NCI-H2029 (cell line): ENCODE data around the gene NHEJ1.

Experiments
- DNase-seq: peaks from one replicate; lab custom pipeline; 2025; lab: John Stamatoyannopoulos, UW

Gene NHEJ1

GRCh38 chr2:219057709-219058540, 102.7 kb downstream of the NHEJ1 start:
- peak; percentile 41 for DNase-seq

GRCh38 chr2:219056896-219057708, 103.5 kb downstream of the NHEJ1 start:
- no peak for DNase-seq

- no peak for DNase-seq
Measured at GRCh38 chr2:219056176-219056895, 104.3 kb downstream of the NHEJ1 start.

- no peak for DNase-seq
Measured at GRCh38 chr2:219054956-219055903, 105.4 kb downstream of the NHEJ1 start.

- DNase-seq = no peak
Measured at GRCh38 chr2:219049282-219049681, 111.3 kb downstream of the NHEJ1 start.

GRCh38 chr2:219045937-219046550, 114.6 kb downstream of the NHEJ1 start:
- DNase-seq = no peak

DNA sequence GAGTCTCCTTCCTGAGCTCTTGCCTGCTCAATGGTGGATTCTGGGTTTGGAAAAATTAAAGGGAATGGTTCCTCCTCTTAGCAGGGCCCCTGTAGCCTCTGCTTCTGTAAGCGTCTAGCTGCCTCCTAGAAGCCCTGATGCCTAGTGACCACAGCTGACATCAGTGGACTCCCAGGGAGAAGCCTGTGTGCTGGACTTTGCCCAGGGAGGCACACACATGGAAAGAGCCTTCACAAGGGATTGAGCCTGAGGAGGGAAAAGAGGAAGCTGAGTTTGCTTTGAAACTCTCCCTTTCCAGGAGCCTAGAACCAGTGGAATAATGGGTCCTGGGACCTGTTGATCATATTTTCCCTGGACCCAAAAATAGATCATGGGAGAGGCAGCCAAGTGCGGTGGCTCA, 117.9 kb downstream of the NHEJ1 start:
- DNase-seq = no peak

- DNase-seq = no peak
Measured at GRCh38 chr2:219042157-219042556, 118.5 kb downstream of the NHEJ1 start.

DNA sequence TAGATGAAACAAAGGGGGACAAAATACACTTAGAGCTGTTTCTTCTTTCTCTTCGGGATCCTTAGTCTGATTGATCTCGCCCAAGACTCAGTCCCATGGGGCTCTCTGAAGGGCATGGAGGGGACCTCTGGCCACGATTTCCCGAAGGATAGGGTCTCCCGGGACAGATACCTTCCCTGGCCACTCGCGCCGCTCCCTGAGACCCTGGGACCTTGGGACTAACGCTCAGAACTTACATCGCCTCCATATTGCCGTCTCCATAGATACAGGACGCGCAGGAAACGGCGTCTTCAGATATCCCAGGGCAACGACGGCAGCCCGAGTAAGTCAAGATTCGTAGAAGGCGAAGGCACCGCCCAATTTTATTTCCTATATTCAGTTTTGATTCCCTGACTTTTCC, 119.4 kb downstream of the NHEJ1 start, which contains the start of gene CFAP65:
TSS of gene CFAP65 (minus strand) at position 265 of the 400 bp plus-strand sequence. CDS start 2,468 bp downstream, outside the sequence.
- no peak for DNase-seq

GRCh38 chr2:219038600-219038999, 122.0 kb downstream of the NHEJ1 start:
- no peak for DNase-seq

- DNase-seq = no peak
Measured at GRCh38 chr2:219037783-219038499, 122.7 kb downstream of the NHEJ1 start.

GRCh38 chr2:219035942-219036341, 124.7 kb downstream of the NHEJ1 start:
- no peak for DNase-seq

DNA sequence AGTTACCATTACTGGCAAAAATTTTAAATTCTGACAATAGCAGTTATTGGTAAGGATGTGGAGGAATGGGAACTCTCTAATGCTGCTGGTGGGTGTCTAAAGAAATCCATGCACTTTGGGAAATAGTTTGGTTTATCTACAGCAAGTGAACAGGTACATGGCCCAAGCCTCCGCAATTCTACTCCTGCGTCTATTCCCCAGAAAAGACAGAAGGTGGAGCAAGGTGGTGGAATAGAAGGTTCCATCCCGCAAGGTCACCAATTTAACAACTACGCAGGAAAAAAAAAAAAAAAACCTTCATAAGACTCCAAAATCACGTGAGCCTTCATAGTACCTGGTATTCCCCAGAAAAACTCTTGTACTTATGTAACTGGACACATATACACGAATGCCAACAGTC, 125.8 kb downstream of the NHEJ1 start:
- no peak for DNase-seq

GRCh38 chr2:219032051-219032745, 128.4 kb downstream of the NHEJ1 start:
- DNase-seq = no peak

DNA sequence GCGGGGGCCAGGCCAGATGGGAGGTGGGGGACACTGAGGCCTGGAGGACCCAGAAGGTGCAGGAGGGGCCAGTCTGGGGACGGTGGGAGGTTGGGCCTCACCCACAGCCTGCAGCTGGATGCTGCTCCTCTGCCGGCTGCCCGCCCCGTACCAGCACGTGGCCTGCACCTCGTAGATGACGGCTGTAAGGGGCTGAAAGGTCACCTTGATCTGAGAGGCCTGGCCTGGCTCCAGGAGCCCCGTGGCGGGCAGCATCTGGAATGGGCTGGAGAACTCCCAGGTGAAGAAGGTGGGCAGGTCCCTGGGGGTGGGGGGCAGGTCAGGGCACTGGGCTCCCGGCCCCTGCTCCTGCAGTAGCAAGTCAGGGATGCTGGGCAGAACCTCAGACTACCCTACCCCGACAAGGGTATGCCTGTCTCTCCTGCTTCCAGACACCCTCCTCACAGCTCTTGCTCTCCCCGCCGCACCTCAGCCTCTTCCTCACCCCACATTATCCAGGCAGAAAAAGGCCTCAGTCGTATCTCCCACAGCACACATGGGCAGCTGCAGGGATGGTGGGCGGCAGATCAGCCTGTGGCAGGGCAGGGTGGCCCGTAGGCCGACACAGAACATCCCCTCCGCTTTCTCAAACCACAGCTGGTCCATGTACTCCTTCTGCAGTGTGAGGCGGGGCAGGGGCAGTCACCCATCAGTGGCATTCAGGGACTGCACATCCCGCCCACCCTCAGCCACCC, 129.4 kb downstream of the NHEJ1 start:
- DNase-seq = no peak

GRCh38 chr2:219030177-219030940, 130.3 kb downstream of the NHEJ1 start:
- no peak for DNase-seq

- DNase-seq = peak; percentile 49
Measured at GRCh38 chr2:219029829-219030165, 130.8 kb downstream of the NHEJ1 start.
